ENCODE data around the gene FN1.

FN1 gene

DNA sequence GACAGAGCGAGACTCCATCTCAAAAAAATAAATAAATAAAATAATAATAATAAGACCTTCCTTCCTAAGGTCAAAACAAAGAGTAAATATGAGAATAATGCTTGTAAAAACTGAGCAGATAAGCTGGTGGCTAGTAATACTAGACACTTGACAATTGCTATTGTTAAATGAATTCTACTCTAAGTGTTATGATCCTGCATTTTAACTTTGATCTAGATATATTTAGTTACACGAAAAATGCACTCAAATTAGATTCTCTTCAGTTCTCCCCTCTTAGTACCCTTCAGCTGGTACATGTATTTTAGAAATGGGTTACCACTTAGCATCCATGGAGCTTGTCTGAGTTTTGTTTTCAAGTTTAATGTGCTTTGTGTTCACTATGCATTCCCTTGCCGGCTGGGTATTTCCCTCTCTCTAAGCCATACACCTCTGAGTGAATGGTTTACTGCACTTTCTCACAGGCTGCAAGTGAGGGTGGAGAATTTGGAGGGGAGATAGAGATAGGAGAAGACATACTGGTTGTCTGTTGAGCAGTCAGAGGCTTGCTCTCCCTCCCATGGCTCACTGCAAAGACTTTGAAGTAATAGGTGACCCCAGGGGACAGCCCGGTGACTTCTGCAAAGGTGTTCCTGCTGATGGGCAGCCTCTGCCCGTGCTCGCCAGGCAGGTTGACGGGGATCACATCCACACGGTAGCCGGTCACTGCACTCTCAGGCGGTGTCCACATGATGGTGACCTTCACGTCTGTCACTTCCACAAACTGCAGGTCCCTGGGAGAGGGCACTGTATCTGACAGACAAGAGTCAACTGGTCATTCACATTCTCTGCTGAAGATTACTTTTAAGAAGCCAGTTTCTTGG is 29.9 kb downstream of the FN1 start:
- DNase-seq, result no peak

DNA sequence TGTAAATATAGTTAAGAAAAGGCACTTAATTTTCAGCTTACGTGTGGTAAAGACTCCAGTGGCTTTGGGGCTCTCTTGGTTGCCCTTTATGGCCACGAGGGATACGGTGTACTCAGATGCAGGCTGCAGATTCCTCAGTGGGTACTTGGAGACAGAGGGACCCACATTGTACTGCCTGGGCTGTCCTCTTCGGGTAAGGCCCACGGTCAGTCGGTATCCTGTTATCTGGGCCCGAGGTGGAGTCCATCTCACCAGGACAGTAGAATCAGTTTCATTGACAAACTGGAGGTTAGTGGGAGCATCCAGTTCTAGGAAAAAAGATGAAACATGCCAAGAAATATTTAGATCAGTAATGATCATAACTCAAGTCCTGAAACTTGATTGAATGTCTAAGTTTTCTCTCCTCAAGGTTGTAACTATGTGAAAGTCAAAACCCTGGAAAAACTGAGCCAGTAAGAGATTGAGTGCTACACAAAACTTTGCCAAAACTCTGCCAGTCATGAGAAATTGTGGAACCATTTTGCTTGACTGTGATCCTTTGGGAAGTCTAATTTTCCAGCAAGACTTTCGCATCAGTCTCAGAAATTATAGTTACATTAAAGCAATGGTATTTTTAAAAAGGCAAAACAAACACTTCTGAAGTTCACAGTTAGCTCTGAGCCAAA is 31.4 kb downstream of the FN1 start:
- no peak for DNase-seq

DNA sequence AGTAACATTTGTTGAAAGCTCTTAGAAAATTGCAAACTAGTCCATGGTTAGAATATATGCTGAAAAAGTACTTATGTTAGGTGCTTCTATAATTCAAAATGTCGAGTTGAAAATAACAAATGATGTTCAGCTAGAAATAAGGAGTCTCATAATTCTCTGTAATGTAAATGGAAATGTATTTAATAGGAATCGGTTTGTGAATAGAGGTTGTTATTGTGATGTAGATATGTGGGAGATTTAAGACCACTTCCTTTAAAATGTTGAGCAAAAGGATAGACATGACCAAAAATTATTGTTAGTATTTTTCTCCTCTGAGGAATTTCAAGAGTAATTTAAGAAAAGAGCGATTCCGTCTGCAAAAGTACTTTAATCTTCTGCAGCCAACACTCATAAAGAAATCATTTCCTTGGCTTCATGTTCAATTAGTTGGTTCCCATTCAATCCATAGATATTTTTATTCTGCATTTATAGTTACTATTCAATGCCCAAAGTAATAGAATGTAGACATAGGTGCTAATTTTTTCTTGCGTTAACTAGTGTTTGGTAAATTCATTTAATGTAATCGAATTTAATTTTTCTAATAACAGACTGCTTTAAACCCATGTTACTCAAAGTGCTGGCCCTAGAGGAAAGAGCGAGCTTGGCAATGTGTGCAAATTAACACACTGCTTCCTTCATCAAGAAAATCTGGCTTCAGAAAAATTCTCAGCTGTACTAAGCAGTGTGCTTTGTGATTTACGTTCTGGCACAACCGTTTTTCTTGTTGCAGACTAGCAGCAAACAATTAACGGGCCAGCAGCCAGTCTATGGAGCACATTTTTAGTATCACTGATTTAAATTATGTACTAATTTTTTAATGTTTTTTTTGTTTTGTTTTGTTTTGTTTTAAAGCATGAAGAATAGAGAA is 32.2 kb downstream of the FN1 start:
- DNase-seq, result no peak

DNA sequence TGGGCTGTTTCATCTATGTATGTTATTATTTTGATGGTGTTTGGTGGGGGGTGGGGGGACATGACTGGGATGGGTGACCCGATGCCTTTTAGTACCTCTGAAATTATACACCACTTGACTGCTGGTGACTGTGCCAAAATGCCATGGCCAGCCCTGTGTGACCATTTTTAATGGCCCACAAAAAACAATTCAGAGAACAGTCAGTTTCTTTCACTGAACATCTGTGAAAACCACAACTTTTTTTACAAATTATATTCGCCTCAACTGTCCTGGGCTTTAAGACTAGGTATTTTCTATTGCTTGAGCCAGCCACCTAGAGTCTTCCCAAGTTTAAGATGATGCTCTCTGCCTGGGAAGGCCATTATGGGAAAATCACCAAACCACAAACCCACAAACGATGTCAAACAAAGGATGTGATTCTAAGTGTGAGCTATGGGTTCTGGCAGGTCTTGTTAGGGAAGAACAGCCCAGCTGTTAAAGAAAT is 33.9 kb downstream of the FN1 start:
- DNase-seq, result no peak

DNA sequence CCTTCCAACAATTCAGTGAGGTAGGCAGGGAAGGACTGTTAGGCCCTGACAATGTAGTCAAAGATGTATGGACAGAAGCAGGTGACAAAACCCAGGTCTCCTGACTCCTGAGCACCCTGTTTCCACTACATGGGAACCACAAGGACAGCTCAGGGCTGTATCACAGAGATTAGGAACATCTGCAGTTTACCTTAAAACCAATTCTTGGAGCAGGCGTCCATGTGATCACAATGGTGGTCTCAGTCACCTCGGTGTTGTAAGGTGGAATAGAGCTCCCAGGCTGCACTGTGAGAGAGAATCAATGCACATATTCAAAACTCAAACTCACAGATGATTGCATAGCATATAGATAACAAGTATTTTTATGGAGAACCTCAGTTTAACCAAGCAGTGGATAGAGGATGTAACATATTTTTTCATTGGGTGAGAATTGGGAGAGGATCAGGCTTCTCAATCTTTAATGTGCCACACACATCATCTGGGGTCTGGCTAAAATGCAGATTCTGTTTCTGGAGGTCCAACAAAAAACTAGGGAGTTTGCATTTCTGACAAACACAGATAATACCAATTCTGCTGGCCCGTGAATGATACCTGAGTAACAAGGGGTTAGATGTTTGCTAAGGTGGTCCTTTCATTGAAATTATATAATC is 36.7 kb downstream of the FN1 start:
- DNase-seq, result no peak

DNA sequence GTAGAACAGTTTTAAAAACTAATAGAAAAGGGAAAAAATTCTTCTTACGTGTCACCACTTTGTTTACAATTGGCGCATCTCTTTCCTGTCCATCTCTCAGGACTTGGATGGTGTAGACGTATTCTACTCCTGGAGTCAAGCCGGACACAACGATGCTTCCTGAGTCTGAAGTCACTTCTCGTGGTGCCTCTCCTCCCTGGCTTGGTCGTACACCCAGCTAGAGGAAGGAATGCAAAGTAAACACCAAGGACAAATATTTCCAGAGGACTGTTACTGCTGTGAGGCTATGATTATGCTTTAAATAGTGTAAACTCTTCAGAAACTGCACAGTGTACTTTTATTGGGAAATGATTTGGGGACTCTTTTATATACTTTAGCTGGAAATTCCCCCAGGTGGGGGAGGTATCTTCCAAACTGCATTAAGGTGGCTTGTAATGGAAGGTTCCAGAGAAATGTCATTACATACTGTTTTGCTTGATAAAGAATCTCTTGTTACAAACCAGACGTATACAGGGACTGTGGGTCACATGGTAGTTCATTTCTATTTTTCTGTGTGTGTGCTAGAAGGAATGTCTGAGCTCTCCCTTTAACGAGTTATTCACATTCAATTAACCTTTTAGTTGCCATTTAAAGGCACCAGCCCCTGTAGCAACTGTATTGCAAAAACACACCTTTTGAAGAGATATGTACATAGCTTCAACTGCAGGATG is 38.1 kb downstream of the FN1 start:
- DNase-seq, result no peak

DNA sequence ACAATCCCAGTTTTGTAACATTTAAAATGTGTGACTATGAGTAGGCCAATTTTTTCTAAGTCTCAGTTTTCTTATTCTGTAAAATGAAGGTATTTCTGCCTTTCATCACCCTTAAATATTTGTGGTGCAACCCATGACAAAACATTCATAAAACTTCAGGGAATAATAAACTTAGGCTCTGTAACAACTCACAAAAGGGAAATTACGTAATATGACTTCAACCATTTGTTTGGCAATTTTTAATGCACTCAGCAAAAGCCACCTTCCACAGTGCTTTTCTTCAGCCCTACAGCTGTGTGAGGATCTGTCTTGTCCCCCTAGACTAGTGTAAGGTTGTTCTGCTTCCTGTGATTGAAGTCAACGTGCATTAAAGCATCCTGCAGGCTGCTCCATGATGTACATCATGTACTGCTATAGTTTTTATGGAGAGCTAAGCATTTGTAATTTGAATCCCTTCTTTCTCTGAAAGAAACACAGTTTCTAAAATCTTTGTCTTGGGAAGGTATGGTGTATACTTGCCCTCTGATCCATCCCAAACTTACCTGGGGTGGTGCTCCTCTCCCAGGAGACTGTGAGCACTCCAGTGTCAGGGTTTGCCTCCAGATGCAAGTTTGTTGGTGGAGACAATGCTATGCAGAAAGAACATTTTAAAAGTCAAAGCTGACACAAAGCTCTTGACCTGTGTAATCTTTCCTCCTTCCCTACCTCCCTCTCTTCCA is 39.1 kb downstream of the FN1 start:
- no peak for DNase-seq

DNA sequence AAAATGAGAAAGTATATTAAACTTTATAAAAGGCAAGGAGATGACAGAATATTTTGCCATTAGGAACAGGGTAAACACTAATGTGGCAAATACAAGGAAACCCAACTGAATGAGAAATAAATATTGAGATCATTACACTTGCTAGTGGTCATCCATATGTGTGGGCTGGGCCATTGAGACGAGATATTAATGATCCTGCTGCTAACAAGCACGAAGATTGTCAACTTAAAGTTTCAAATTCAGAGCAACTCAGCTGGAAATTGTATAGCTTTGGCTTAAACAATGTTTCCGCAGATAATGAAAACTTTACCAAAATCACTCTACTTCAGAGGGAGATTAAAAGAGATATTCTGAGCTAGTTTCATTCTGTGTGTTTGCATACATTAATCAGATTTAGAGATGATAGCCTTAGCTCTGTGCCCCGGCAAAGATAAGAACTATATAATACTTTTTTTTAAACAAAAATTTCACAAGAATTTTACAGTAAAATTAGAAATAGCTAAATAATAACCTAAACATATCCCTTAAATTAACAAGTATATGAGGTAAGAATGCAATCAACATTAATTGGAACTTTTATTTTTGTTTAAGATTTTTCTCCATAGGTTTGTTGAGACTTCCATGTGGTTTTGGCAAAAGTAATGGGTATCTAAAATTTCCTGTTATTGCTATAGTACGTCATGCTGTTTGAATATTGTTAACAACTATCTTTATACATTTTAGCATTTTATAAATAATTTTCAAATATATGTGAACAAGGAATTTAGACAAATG is 40.0 kb downstream of the FN1 start:
- no peak for DNase-seq

DNA sequence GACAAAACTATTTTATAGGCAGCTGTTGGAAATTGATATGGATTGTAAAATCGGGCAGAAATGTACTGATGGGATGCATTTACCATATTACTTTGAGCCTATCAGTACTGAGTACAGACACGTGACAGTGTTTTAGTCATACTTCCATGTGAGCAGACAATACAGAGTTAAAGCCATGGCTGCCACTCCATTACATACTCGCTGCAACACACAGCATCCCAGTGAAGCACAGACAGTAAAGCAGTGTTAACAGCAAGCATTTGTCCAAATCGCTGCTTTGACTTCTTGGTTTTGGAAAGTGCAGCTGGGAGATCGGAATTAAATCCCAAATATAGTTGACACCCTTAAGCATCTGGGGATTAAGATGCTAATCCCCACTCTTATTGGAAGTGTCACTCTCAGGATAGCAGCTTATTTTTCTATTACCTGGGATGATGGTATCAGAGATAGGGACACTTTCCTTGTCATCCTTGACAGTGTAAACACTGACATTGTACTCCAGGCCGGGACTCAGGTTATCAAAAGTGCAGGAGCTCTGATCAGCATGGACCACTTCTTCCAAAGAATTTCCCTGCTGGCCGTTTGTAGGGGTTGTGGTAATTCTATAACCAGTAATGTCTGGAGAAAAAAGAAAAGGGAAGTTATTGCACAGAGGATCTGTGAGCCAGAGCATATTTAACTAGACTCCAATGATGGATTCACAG is 41.6 kb downstream of the FN1 start:
- no peak for DNase-seq

DNA sequence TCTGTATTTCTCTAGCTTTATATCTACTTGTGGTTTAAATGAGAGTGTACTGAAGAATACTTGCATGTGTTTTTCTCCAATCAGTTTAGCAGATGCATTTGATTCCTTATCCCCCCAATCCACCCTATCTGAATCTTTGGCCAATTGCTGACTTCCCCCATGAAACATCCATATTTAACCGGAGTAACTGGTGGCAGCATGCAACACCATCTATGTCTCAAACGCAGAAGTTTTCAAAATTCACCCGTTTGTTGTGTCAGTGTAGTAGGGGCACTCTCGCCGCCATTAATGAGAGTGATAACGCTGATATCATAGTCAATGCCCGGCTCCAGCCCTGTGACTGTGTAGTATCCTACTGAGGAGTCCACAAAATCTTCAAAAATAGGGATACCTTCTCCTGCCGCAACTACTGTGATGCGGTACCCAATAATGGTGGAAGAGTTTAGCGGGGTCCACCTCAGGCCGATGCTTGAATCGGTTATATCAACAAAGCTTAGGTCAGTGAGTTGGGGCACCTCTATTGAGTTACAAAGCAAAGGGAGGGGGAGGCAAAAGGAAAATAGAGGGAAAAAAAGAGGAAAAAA is 43.1 kb downstream of the FN1 start:
- DNase-seq, result no peak

DNA sequence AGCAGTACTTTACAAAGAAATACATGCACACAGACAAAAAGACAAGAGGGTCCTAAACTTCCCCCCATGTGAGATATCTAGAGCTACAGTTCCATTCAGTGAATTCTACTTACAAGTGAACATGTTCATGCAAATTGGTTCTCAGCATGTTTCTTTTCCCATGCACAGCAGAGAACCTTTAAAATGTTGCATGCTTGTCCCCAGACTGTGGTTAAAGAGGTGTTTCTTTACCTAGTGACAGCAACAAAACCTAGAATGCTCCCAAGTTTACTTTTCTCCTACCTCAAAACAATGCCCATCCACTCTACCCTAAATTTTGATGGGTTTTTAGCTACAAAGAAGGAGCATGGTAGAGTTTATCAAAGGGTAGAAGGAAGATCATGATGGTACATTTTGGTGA is 43.7 kb downstream of the FN1 start:
- no peak for DNase-seq

DNA sequence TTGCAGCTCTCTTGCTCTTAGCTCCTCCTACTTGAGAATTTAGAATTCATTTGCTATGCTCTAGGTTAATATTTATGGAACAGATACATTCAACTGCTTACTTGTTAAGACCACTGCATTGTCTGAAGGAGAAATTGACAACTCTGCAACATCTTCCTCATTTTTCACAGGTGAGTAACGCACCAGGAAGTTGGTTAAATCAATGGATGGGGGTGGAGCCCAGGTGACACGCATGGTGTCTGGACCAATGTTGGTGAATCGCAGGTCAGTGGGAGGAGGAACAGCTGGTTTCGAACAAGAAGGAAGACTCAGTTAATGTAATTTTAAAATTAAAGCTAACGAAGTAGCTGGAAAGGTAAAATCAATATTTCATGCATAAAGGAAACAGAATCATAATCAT is 44.3 kb downstream of the FN1 start:
- no peak for DNase-seq

DNA sequence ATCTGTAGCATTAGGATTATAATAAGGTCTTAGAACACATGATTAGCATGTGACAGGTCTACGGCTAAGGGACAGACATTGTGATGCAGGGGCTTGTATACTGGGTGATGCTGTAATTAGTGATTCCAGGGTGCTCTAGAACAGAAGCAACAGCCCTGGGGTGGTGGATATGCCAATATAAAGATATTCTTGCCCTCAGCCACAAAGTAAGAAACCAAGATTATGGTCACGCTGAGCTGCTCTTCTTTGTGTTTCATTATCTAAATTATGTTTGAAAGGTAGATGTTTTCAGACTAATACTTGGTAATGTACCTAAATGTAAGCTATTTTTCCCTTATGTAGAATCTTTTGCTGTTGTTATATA is 45.3 kb downstream of the FN1 start:
- DNase-seq, result no peak

DNA sequence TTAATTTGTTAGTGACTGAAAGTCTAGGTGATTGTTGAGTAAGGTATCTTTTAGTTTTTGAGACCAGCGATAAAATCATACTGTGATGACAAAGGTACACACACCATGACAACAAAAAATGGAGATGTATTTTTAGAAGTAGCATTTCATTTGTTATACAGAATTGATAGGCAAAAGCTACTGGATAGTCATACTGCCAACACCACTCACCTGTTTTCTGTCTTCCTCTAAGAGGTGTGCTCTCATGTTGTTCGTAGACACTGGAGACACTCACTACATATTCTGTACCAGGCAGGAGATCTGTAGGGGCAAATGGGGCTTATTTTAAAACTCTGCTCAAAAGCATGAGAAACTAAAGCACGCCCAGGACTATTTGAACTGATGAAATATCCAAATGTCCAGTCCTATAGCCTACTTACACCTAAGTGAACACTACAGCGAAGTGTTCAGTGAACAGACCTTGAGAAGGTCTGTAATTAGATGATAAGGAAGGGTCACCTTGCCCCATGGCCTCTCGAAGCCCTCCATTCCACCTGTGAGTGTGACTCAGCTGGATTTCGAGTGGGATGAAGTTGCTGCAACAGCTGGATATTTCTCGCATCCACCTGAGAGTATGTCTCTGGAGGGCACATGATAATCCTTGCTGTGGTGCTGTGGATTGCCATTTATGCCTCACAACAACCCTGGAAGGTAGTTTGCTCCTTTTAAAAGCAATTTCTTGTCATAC is 47.7 kb downstream of the FN1 start:
- DNase-seq, result no peak

DNA sequence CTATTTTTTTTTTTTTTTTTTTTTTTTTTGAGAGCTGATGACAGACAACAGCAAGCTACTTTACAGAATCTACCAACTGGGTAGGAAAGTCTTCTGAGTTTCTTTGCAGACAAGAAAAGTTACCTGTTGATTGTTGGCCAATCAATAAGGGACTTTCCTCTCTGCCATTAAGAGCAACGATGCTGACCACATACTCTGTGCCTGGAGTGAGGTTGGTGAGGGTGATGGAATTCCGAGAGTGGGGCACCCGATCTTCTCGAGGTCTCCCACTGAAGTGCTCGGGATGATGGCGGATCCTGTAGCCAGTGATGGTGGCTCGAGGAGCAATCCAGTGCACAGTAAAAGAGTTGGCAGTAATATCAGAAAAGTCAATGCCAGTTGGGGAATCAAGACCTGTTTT is 49.3 kb downstream of the FN1 start:
- no peak for DNase-seq

DNA sequence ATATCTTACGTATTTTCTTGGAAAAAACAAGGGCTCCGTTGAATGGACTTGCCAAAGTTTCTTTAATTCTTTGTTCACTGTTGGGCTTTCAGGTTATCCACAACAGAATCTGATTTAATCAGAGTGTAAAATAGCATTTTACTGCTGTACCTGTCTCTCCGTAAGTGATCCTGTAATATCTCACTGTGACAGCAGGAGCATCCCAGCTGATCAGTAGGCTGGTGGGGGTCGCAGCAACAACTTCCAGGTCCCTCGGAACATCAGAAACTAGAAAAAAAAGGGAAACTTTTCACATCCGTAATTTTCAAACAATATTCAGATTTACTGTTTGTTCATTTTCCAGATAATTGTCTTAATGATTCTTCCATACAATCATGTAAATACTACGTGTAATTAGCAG is 51.2 kb downstream of the FN1 start:
- DNase-seq, result no peak

DNA sequence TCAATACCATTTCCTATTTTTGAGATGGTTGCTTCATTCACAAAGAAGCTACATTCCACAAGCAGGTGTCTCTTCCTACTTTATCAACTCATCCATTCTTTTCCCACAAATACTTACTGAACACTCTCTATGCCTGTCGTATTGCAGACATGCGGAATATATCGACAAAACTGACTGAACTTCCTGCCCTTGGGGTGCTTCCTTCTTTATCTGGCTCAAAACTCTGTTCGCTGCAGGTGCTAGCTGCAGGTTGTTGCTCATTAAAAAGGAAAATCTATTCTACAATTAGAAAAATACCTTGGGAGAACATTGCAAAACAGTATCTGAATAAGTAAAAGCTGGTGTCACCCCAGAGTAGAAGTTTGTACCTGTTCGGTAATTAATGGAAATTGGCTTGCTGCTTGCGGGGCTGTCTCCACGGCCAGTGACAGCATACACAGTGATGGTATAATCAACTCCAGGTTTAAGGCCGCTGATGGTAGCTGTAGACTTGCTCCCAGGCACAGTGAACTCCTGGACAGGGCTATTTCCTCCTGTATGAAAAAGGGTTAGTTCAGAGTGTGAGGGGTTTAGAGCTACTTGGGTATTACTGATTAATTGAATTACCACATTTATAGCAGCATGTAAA is 52.1 kb downstream of the FN1 start:
- no peak for DNase-seq

DNA sequence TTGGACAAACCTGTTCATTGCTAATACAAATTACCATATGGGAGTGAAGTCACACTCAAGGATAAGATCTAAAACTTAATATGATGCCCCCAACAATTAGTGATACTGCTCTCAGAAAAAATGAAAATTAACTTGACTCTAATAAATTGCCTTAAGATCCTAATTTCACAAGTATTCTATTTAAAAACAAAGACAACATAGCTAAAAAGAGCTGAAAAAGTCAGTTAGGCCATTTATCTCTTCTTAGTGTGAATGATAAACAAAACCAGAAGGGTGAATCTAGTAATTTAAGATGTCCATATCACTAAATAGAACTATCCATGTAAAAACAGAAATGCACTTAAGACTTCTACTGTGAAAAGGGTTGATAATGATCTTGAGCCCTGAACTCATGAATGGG is 53.4 kb downstream of the FN1 start:
- DNase-seq, result no peak

DNA sequence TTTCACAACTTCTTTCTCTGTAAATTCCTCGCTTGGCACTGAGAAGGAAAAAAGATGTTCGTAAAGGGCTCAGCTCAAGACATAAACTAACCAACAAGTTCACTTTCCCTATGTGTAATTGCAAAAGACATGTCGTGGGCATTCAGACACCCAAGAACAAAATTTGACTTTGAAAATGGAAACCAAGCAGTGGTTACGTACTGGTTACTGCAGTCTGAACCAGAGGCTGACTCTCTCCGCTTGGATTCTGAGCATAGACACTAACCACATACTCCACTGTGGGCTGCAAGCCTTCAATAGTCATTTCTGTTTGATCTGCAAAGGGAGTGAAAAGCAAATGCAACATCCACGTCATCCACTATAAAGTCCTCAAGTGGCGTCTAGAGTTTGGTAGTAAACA is 53.9 kb downstream of the FN1 start:
- no peak for DNase-seq
